Measurements from ENCODE around the gene SLC49A3.
A peak's percentile ranks its signal among the peaks of the same experiment; 100 is the strongest.

The SLC49A3 gene

DNA sequence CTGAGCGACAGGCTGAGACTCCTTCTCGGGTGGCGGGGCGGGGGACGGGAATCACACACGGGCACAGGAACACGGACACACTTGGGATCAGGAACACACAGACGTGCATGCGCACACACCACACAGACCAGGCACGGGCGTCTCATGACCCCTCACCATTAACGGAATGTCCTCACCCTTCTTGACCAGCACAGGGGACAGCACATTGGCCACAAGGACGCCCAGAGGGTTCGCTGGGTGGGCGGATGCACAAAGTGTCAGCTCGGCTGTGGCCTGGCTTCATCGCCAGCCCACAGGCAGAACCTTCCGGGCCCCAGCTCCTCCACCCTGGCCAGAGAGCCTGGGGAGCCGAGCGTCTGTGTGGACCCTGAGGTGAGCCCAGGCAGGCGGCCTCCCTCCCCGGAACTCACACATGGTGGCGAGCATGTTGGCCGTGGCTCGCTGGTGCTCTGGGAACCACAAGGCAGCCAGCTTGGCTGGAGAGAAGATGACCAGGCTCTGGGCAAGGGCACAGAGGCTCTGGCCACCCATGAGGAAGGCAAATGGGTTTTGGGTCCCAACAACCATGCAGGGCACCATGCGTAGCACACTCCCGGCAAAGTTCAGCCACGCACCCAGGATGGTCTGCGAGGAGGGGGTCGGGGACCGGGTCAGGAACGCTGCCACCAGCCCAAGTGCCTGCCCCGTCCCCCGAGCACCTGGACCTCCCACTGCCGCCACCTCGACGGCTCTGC lies 3.1 kb downstream of the SLC49A3 start:
- ATAC-seq (ENCODE audit: low read depth): no peak
- DNase-seq (ENCODE audit: low spot score): peak; percentile 60
- Histone ChIP-seq H3K4me1 (ENCODE audit: insufficient read depth, poor library complexity, severe bottlenecking) (peaks cover 12% of the 10 kb centered on the region), H3K4me3 (ENCODE audit: severe bottlenecking) (no peak overlapping the region), H3K9me3 (ENCODE audit: severe bottlenecking) (no peaks in the 10 kb centered on the region), H3K27ac (ENCODE audit: poor library complexity, severe bottlenecking) (no peak overlapping the region), H3K27me3 (ENCODE audit: insufficient read depth, poor library complexity, severe bottlenecking) (no peaks in the 10 kb centered on the region), H3K36me3 (ENCODE audit: low read depth) (no peaks in the 10 kb centered on the region)
- TF ChIP-seq, protein P1, sequence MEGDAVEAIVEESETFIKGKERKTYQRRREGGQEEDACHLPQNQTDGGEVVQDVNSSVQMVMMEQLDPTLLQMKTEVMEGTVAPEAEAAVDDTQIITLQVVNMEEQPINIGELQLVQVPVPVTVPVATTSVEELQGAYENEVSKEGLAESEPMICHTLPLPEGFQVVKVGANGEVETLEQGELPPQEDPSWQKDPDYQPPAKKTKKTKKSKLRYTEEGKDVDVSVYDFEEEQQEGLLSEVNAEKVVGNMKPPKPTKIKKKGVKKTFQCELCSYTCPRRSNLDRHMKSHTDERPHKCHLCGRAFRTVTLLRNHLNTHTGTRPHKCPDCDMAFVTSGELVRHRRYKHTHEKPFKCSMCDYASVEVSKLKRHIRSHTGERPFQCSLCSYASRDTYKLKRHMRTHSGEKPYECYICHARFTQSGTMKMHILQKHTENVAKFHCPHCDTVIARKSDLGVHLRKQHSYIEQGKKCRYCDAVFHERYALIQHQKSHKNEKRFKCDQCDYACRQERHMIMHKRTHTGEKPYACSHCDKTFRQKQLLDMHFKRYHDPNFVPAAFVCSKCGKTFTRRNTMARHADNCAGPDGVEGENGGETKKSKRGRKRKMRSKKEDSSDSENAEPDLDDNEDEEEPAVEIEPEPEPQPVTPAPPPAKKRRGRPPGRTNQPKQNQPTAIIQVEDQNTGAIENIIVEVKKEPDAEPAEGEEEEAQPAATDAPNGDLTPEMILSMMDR (IDR thresholded peaks at IDR 0.05; ENCODE audit: poor library complexity, severe bottlenecking): no peak

DNA sequence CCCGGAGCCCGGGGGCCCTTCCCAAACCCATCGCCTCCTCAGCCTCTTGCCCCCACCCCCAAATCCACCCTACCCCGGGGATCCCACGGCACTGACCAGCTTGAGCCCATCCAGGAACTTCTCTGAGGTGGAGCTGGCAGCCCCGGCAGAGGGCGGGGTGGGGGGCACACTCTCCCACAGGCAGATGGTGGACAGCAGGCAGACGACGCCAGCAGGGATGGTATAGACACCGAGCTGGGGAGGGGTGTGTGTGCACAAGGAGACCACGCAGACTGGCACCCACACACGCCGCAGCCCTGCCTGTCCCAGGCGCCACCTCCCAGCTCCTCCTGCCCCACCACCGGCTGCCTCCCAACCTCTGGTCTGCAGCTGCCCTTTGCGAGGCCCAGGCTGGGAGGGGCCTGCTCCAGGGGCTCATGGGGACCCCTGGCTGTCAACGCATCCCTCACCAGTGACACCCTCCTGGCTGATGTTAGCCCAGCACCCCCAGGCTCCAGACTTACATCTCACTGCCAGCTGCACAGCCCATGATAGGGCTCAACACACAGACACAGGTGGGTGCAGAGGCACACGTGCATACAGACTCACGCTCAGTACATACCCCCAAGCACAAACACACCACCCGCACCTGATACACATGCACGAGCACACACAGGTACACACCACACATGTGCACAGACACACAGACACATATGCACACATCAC lies 4.2 kb downstream of the SLC49A3 start:
- no peaks in the 10 kb centered on the region for H3K27me3 ChIP-seq (ENCODE audit: insufficient read depth, poor library complexity, severe bottlenecking)
- ATAC-seq (ENCODE audit: low read depth): no peak
- H3K36me3 ChIP-seq (ENCODE audit: low read depth): no peaks in the 10 kb centered on the region
- H3K4me1 ChIP-seq (ENCODE audit: insufficient read depth, poor library complexity, severe bottlenecking): peaks cover 12% of the 10 kb centered on the region
- no peak overlapping the region for H3K4me3 ChIP-seq (ENCODE audit: severe bottlenecking)
- peak; percentile 68 for DNase-seq (ENCODE audit: low spot score)
- H3K9me3 ChIP-seq (ENCODE audit: severe bottlenecking): no peaks in the 10 kb centered on the region
- TF ChIP-seq, protein P1 (IDR thresholded peaks at IDR 0.05; ENCODE audit: poor library complexity, severe bottlenecking): no peak
- H3K27ac ChIP-seq (ENCODE audit: poor library complexity, severe bottlenecking): no peak overlapping the region

DNA sequence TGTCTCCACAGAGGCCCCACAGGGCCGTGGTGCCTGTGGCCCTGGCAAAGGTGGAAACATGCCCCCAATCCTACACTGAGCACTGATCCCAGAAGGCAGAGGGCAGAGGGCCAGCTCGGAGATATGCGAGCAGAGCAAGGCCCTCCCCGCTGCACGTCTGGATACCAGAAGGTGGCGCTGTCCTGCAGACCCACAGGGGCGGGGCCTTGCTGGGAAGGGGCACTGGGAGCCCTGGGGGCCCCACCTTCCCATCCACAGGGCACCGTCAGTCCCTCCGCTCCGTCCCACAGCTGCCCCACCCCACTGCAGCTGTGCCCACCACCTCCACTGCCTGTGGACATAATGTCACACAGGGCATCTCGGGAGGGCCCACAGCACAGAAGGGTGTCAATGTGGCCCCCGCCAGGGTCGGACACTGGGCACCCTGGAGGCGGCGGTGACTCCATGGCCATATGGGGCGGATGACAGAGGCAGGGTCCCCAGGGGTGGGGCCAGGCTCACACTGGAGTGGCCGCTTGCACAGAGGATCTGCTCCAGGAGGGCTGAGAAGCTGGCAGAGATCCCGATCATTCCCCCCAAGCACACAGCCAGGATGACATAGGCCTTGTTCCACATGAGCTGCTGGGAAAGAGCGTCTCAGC lies 4.8 kb downstream of the SLC49A3 start:
- ATAC-seq (ENCODE audit: low read depth) (peak; percentile 17; the same call in 1 of the 3 replicates), DNase-seq (ENCODE audit: low spot score) (no peak)
- TF ChIP-seq, protein P1 (IDR thresholded peaks at IDR 0.05; ENCODE audit: poor library complexity, severe bottlenecking): peak; percentile 65
- H3K27ac ChIP-seq (ENCODE audit: poor library complexity, severe bottlenecking): no peak overlapping the region
- no peaks in the 10 kb centered on the region for H3K27me3 ChIP-seq (ENCODE audit: insufficient read depth, poor library complexity, severe bottlenecking)
- H3K9me3 ChIP-seq (ENCODE audit: severe bottlenecking): no peaks in the 10 kb centered on the region
- H3K4me3 ChIP-seq (ENCODE audit: severe bottlenecking): no peak overlapping the region
- H3K4me1 ChIP-seq (ENCODE audit: insufficient read depth, poor library complexity, severe bottlenecking): peaks cover 12% of the 10 kb centered on the region
- no peaks in the 10 kb centered on the region for H3K36me3 ChIP-seq (ENCODE audit: low read depth)

DNA sequence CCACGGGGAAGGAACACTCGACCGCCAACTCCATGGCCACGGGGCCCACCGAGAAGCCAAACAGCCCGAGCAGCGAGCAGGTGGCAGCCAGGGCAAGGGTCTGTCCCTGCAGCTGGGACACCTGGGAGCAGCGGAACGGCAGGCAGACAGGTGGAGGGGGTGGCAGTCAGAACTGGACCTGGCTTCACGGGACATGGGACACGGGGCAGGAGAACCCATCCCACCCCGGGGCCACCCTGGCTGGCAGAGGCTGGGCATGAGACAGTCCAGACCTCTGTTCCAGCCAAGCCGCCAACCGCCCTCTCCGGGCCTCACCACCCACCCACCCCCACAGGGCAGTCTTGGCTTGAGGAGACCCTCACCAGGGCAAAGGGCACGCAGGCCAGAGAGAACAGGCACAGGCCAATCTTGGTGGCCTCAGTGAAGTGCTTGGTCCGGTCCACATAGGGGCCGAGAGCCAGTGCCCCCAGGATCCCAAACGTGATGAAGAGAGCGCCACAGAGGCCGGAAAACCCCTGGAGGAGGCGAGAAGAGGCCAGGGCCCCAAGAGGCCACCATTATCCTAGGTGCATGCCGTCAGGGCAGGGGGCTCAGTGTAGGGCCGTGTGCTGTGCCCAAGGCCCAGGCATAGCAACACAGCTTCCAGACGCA lies 5.6 kb downstream of the SLC49A3 start:
- H3K4me3 ChIP-seq (ENCODE audit: severe bottlenecking): no peak overlapping the region
- ATAC-seq (ENCODE audit: low read depth) (no peak), DNase-seq (ENCODE audit: low spot score) (no peak)
- H3K9me3 ChIP-seq (ENCODE audit: severe bottlenecking): no peaks in the 10 kb centered on the region
- H3K27me3 ChIP-seq (ENCODE audit: insufficient read depth, poor library complexity, severe bottlenecking): no peaks in the 10 kb centered on the region
- no peak overlapping the region for H3K27ac ChIP-seq (ENCODE audit: poor library complexity, severe bottlenecking)
- TF ChIP-seq, protein P1 (IDR thresholded peaks at IDR 0.05; ENCODE audit: poor library complexity, severe bottlenecking): no peak
- H3K4me1 ChIP-seq (ENCODE audit: insufficient read depth, poor library complexity, severe bottlenecking): peaks cover 15% of the 10 kb centered on the region
- H3K36me3 ChIP-seq (ENCODE audit: low read depth): no peaks in the 10 kb centered on the region

Measured in RWPE2 (cell line).